Ascending aorta (tissue), 2 donors: ENCODE measurements around the gene USP22. TPM values are rescaled to one million over a fixed set of nuclear protein-coding genes. Genes with fewer than 3 reads are reported as not detected.

Source experiments
- DNase-seq, 2 donors: peaks; one replicate each; pipeline ENCODE4 v3.0.0-alpha.2; 2019; ENCODE audit warnings: low spot score in 2 of 2
- H3K27ac ChIP-seq, 2 donors: fragments of 200-600 bp; sonication (generic); one replicate each; pipeline ENCODE4 v1.5.1; 2016 to 2017; ENCODE audit warnings: mild to moderate bottlenecking in 1 of 2
- H3K27me3 ChIP-seq: fragments of 200-600 bp; sonication (generic); one replicate; pipeline ENCODE4 v1.5.1; 2017
- H3K36me3 ChIP-seq, 2 donors: fragments of 200-600 bp; sonication (generic); one replicate each; pipeline ENCODE4 v1.5.1; 2016
- H3K4me1 ChIP-seq, 2 donors: fragments of 200-600 bp; sonication (generic); one replicate each; pipeline ENCODE4 v1.5.1; 2016 to 2017; ENCODE audit warnings: mild to moderate bottlenecking in 1 of 2
- H3K4me3 ChIP-seq, 2 donors: fragments of 200-600 bp; sonication (generic); one replicate each; pipeline ENCODE4 v1.5.1; 2016 to 2017; ENCODE audit warnings: mild to moderate bottlenecking in 1 of 2
- H3K9me3 ChIP-seq, 2 donors: fragments of 200-600 bp; sonication (generic); one replicate each; pipeline ENCODE4 v1.5.1; 2016
- CTCF ChIP-seq, 3 experiments: fragments of 200-600 bp in 2 of 3; fragments of 450-650 bp in 1 of 3; sonication (generic) in 2 of 3; IDR thresholded peaks; one replicate each; pipeline ENCODE4 v1.5.1; 2016 to 2019; ENCODE audit warnings: antibody characterized with exemption in 3 of 3, mild to moderate bottlenecking in 1 of 3, moderate library complexity in 1 of 3
- intact Hi-C: fragments of 100-400 bp; cut with DNase I; formaldehyde crosslinking; loops from one replicate; pipeline ENCODE4 v1.15.1; 2023
- total RNA-seq: library from RNA; depleted of rRNA; stranded (reverse); fragments of >200 nt; gene quantifications from one replicate; pipeline ENCODE4 v1.1.0, GENCODE V29; 2016

Gene USP22
- total RNA-seq, 1 donor from 2014 or later: 170 TPM

DNA sequence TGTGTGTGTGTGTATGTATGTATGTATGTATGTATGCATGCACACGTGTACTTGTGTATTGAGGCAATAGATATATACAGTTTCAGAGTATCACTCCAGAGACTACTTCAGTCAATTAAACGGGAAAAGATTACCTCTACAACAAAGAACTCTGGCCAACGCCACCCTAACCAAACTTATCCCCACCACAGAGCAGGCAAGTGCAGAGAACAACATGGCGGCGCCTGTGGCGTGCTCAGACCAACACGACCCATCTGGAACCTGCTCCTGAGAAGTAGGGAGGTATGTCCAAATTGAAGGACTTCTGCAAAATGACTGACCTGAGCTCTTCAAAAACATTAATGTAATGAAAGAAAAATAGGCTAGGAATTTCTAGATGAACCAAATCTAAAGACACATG is 12.4 kb downstream of the USP22 start:
- Histone ChIP-seq H3K27ac (no peak overlapping the region), H3K36me3 (peaks cover 27 to 31% of the 10 kb centered on the region in 2 donors), H3K27me3 (no peaks in the 10 kb centered on the region), H3K9me3 (no peaks in the 10 kb centered on the region), H3K4me3 (no peak overlapping the region), H3K4me1 (peaks cover 17 to 41% of the 10 kb centered on the region in 2 donors)
- TF ChIP-seq CTCF (IDR thresholded peaks at IDR 0.05): no peak
- DNase-seq: no peak
- intact Hi-C loops: no loop called here

DNA sequence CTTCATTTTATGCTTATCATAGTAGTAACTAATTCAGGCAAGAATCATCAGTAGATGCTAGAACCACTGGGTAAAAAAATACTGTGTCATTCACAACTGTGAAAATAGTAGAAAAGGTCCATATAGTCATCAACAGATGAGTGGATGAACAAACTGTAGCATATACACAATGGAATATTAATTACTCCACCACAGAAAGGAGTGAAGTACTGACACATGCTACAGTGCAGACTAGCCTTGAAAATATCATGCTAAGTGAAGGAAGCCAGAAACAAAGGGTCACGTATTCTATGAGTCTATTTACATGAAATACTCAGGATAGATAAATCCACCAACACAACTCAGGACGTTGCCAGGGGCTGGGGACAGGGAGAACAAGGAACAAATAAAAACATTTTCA is 13.3 kb downstream of the USP22 start:
- intact Hi-C loops: no loop called here

DNA sequence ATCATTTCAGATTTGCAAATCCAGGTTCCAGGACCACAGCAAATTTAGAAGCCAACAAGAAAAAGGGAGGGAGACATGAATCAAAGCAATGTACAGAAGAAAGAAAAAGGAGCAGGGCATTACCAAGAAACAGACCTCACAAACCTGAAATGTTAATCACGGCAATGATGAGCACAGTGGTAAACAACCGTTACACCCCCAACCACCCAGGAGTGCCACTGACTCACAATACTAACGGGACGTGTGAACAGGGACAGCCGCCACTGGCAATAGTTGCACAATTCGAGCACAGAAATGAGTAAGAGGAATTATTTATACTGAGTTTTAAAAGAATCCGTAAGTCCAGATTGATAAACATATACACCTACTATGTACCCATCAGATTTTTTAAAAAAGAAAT is 13.8 kb downstream of the USP22 start:
- H3K27me3 ChIP-seq: no peaks in the 10 kb centered on the region
- peaks cover 28 to 38% of the 10 kb centered on the region in 2 donors for H3K36me3 ChIP-seq
- peak overlapping the region; percentile 32 to 59 for H3K27ac ChIP-seq
- no peak overlapping the region for H3K4me3 ChIP-seq
- intact Hi-C loops: no loop called here
- no peak for TF ChIP-seq CTCF (IDR thresholded peaks at IDR 0.05)
- DNase-seq: peak in 1 of 2 donors; percentile 79
- H3K4me1 ChIP-seq: peaks cover 9 to 31% of the 10 kb centered on the region in 2 donors
- no peaks in the 10 kb centered on the region for H3K9me3 ChIP-seq

More for the DNA sequence above, 13.3 kb downstream of the USP22 start:
- Histone ChIP-seq H3K27ac (peak overlapping the region in 1 of 2 donors; percentile 3), H3K4me3 (no peak overlapping the region), H3K4me1 (peaks cover 13 to 34% of the 10 kb centered on the region in 2 donors), H3K36me3 (peaks cover 28 to 36% of the 10 kb centered on the region in 2 donors), H3K9me3 (no peaks in the 10 kb centered on the region), H3K27me3 (no peaks in the 10 kb centered on the region)
- no peak for DNase-seq
- no peak for TF ChIP-seq CTCF (IDR thresholded peaks at IDR 0.05)

- intact Hi-C loops: no loop called here
- no peak for DNase-seq
- H3K27me3 ChIP-seq: no peaks in the 10 kb centered on the region
- H3K4me3 ChIP-seq: no peak overlapping the region
- no peak for TF ChIP-seq CTCF (IDR thresholded peaks at IDR 0.05)
- H3K9me3 ChIP-seq: no peaks in the 10 kb centered on the region
- H3K36me3 ChIP-seq: peaks cover 28 to 40% of the 10 kb centered on the region in 2 donors
- peak overlapping the region; percentile 32 to 59 for H3K27ac ChIP-seq
- H3K4me1 ChIP-seq: peaks cover 4 to 25% of the 10 kb centered on the region in 2 donors
Measured at GRCh38 chr17:21028192-21028591, 14.6 kb downstream of the USP22 start.

GRCh38 chr17:21027031-21027430 is 15.8 kb downstream of the USP22 start:
- Histone ChIP-seq H3K4me1 (peaks cover 0 to 16% of the 10 kb centered on the region in 2 donors), H3K9me3 (no peaks in the 10 kb centered on the region), H3K4me3 (no peak overlapping the region), H3K27me3 (no peaks in the 10 kb centered on the region), H3K27ac (no peak overlapping the region), H3K36me3 (peaks cover 28 to 47% of the 10 kb centered on the region in 2 donors)
- intact Hi-C loops: no loop called here
- no peak for TF ChIP-seq CTCF (IDR thresholded peaks at IDR 0.05)
- DNase-seq: no peak

GRCh38 chr17:21025451-21025850 is 17.4 kb downstream of the USP22 start:
- TF ChIP-seq CTCF (IDR thresholded peaks at IDR 0.05): no peak

More at GRCh38 chr17:21025451-21025850, 17.4 kb downstream of the USP22 start:
- H3K36me3 ChIP-seq: peaks cover 34 to 52% of the 10 kb centered on the region in 2 donors
- H3K27ac ChIP-seq: no peak overlapping the region
- peaks cover 3 to 12% of the 10 kb centered on the region in 2 donors for H3K4me1 ChIP-seq
- peak in 1 of 2 donors; percentile 19 for DNase-seq
- no peak overlapping the region for H3K4me3 ChIP-seq
- H3K27me3 ChIP-seq: no peaks in the 10 kb centered on the region
- H3K9me3 ChIP-seq: no peaks in the 10 kb centered on the region
- intact Hi-C loops: no loop called here
